Measurements from ENCODE around the gene CCDC28A. TPM values are rescaled to one million over a fixed set of nuclear protein-coding genes. Genes with fewer than 3 reads are reported as not detected.
"Not testable (repeated sequence)": the region's sequence is repeated elsewhere in the genome, so short reads cannot be mapped to it uniquely, and the experiment has no call there.

CCDC28A gene
- 15.0 TPM for total RNA-seq

- peak; percentile 99 for DNase-seq
These were observed at the start of gene CCDC28A for GRCh38 chr6:138773177-138774091. TSS of gene CCDC28A (plus strand) at chr6:138773769. CDS start at chr6:138776121, 2,352 bp downstream.

DNA sequence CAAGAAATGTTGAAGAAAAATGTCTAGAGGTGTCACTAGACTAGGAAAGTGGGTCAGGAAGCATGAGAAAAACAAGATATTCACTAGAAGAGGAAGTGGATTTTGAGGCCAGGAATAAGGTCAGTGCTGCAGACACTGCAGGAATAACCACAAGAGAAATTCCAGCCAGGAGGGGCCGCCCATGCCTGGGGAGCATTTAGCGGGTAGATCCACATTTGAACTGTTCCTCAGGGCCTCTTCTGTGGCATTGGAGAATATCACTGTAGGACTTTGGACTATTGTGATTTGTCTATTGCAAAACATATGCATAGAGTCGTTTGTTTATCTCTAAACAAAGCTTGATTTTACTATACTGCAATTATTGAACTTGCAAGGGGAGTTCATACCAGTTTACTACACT lies 49.6 kb upstream of the CCDC28A start:
- no peak for DNase-seq

DNA sequence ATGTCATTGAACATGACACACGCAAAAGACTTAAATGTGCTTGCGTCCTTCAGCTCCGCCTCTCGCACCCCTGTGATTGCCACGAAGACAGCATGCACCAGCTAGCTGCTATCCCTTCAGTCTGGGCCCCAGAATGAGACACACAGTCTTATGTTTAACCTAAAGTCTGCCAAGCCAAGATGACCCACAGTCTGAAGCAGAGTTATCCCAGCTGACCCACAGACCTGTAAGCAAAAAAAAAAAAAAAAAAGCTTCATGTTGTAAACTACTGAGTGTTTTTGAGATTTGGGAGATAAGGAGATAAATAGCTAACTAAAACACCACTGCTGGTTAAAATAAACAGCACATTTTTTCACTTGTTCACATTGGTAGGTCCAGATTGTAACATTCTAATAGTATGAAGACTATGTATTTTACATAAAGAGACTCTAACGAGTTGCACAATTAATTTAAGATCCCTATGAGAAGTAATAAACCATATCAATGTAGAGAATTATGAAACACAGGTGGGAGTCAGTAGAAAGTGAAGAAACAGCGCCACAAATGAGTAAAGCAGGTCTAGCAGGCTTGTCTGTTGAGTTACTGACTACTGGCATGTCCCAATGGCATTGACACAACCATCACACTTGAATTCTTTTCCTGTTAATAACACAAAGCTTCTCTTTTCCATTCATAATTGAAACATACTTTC lies 47.4 kb upstream of the CCDC28A start:
- DNase-seq = no peak

- no peak for DNase-seq
These were observed 46.8 kb upstream of the CCDC28A start for GRCh38 chr6:138726757-138727097.

DNA sequence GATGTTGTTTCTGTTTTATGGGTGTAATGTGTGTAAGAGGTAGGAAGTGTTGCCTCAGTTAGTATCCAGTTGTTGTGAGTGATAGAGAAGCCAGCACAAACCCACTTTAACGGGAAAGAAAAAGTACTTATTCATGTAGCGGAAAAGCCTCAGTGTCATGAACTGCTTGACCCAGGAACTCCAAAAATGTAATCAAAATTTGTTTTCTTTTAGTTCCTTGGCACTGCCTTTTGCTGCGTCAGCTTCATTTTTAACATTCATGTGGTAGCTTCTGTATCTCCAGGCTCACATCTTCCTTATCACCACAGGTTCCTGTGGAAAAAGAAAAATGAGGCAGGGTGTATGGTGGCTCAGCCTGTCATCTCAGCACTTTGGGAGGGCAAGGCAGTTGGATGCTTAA lies 46.4 kb upstream of the CCDC28A start:
- DNase-seq = no peak

GRCh38 chr6:138728662-138729061 lies 44.9 kb upstream of the CCDC28A start:
- DNase-seq = no peak

- DNase-seq = not testable (repeated sequence)
These were observed 43.5 kb upstream of the CCDC28A start for GRCh38 chr6:138730037-138730436.

GRCh38 chr6:138734585-138734984 lies 39.0 kb upstream of the CCDC28A start:
- DNase-seq = no peak

DNA sequence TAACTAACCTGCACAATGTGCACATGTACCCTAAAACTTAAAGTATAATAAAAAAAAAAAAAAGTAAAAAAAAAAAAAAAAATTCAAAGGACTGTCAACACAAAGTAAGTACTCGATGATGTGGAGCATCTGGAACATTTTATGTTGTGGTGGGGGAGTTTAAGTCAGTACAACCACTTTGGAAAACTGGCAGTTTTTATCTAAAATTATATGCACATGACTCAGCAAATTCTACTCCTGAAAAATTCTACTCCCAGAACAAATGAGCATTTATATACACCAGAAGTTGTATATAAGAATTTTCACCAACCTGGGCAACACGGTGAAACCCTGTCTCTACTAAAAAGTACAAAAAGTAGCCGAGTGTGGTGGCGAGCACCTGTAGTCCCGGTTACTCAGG lies 36.9 kb upstream of the CCDC28A start:
- DNase-seq = no peak

DNA sequence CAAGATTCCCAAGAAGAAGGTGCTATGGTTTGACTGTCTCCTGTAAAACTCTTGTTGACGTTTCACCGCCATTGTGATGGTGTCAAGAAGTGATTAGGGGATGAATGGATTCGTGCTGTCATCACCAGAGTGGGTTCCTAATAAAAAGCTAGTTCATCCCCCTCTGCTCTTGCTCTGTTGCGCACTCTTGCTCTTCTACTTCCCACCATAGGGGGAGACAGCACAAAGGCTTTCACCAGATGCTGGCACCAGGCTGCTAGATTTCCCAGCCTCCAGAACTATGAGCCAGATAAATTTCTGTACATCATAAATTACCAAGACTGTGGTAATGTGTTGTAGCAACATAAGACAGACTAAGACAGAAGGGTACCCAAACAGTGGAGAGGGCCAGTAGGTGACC lies 21.6 kb upstream of the CCDC28A start:
- DNase-seq = no peak

DNA sequence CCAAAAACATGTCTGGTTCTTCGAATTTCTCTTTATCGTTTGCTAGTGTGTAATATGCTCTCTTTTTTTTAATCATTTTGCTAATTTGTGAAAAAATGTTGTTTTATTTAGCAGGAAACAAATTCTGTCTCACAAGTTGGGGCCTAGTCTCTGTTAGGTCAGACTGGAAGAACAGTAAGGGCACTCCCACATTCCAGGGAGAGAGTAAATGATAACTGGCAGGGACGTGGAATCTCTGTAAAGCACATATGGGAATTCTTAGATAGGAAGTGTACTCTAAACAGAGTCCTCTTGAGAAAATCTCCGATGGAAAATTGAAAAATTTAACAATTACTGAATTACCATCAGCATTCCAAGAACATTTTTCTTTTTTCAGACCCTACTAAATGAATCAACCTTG lies 16.4 kb upstream of the CCDC28A start:
- peak; percentile 12 for DNase-seq

DNA sequence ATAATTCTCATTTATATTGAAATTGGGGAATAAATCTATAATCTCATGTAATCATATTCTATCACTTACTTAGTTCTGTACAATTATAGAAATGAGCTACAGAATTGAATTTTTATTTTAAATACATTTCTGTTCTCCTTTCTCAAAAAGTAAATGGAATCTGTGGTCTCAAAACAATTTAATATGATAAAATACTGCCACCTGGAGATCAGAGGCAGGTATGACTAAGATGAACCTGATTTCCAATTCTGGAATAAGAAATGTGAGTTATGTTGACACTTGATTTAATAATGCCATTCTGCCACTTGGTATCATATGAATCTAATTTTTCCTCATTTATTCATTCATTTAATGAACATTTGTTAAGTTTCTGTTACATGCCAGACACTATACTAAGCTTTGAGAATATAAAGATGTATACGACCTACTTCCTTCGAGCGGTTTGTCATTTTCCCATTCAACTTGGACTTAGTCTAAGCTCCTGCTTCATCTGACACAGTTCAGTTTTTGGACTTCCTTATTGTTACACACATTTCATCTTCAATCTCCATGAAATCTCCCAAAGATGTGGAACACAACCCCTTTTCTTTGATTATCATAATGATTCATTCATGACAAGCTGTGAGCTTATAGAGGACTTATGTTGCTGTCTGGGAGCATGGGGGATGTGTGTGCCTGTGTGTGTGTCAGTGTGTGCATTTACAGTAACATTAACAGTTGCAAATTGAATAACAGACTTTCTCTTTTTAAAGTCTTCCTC lies 7.5 kb upstream of the CCDC28A start:
- DNase-seq = no peak

- DNase-seq = no peak
These were observed 4.4 kb upstream of the CCDC28A start for GRCh38 chr6:138769102-138769676.

- DNase-seq = no peak
These were observed 883 bp upstream of the CCDC28A start for GRCh38 chr6:138772596-138773176.

DNA sequence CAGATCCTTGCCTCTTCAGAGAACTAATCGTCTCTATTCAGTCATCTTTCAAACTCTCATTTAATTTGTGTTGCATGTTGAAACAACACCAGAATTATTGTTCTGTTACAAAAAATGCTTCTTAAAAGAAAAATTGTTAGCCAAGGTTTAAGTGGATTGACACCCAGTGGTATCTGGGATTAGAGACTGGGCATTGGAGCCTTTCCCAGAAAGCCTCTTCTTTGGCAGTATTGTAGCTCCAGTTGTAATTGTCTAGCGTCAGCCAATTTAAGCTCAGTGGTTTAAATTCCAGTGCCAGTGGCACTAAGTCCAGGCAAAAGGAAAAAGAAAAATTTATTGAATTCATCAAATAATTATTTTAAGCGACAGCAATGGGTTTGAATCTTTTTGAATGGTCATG lies 801 bp downstream of the CCDC28A start:
- DNase-seq = no peak

GRCh38 chr6:138776659-138777058 lies 3.1 kb downstream of the CCDC28A start:
- DNase-seq = no peak

DNA sequence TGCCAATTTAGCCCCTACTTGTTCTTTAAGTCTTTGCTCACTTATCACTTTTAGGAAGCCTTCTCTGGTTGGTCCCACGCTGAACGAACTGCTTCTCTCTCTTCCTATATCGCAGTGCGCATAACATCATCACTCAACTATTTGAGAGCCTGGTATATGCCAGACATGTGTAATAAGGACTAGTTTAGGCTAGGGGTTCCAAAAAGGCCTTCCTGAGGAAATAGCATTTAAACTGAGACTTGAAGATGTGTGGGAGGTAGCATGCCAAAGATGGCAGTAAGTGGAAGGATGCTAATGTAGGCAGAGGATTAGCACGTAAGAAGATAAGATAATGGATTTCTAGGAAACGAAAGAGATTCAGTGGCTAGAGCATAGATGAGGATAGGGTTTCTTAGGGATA lies 4.8 kb downstream of the CCDC28A start:
- no peak for DNase-seq

GRCh38 chr6:138782243-138782642 lies 8.7 kb downstream of the CCDC28A start:
- no peak for DNase-seq

- no peak for DNase-seq
These were observed 11.5 kb downstream of the CCDC28A start for GRCh38 chr6:138785079-138785478.

- DNase-seq = no peak
These were observed 12.4 kb downstream of the CCDC28A start for GRCh38 chr6:138785980-138786379.

GRCh38 chr6:138787138-138787537 lies 13.6 kb downstream of the CCDC28A start:
- no peak for DNase-seq

Measured in skin of body (tissue), 2 donors.